Measurements from ENCODE around the gene RPS6KA5. TPM values are rescaled to one million over a fixed set of nuclear protein-coding genes. Genes with fewer than 3 reads are reported as not detected.

RPS6KA5 gene
- total and polyA plus RNA-seq, 7 donors = 0.94 to 20.0 (median 11.5) TPM

DNA sequence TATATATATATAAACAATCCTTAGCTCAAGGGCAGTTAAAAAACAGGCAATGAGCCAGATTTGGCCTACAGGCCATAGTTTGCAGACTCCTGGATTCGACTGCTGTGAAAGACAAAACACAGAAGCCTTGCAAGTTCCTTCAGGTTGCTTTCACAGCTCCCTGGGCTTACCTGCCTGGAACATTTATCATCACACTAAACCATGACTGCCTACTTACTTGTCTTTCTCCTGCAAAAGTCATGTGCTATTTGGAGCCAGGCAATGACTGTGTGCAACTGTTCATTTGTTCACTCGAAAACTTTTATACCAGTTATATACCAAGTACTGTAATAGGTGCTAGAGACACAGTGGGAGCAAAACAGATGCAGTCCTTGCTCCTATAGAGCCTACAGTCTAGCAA, 2.2 kb upstream of the RPS6KA5 start:
- Histone ChIP-seq H3K36me3 (ENCODE audit: insufficient read depth in 1 of 2, low read depth in 1 of 2) (no peaks in the 10 kb centered on the region), H3K4me1 (peaks cover 21% of the 10 kb centered on the region), H3K27ac (no peak overlapping the region), H3K9me3 (no peaks in the 10 kb centered on the region), H3K27me3 (ENCODE audit: insufficient read depth in 3 of 3, low read length in 2 of 3) (no peaks in the 10 kb centered on the region), H3K4me3 (no peak overlapping the region)
- intact Hi-C loops (cut with DNase I) = loop anchor here (5.0 kb wide), 3 partner anchors 35 to 105 kb away; no protein-coding TSS in a partner anchor
- TF ChIP-seq, protein P1, sequence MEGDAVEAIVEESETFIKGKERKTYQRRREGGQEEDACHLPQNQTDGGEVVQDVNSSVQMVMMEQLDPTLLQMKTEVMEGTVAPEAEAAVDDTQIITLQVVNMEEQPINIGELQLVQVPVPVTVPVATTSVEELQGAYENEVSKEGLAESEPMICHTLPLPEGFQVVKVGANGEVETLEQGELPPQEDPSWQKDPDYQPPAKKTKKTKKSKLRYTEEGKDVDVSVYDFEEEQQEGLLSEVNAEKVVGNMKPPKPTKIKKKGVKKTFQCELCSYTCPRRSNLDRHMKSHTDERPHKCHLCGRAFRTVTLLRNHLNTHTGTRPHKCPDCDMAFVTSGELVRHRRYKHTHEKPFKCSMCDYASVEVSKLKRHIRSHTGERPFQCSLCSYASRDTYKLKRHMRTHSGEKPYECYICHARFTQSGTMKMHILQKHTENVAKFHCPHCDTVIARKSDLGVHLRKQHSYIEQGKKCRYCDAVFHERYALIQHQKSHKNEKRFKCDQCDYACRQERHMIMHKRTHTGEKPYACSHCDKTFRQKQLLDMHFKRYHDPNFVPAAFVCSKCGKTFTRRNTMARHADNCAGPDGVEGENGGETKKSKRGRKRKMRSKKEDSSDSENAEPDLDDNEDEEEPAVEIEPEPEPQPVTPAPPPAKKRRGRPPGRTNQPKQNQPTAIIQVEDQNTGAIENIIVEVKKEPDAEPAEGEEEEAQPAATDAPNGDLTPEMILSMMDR (IDR thresholded peaks at IDR 0.05) = no peak
- DNase-seq = no peak
- WGBS, 3 donors = 90 to 94% (median 92%) methylated on average over 2 of the region's 2 CpGs
- no peak for ATAC-seq

DNA sequence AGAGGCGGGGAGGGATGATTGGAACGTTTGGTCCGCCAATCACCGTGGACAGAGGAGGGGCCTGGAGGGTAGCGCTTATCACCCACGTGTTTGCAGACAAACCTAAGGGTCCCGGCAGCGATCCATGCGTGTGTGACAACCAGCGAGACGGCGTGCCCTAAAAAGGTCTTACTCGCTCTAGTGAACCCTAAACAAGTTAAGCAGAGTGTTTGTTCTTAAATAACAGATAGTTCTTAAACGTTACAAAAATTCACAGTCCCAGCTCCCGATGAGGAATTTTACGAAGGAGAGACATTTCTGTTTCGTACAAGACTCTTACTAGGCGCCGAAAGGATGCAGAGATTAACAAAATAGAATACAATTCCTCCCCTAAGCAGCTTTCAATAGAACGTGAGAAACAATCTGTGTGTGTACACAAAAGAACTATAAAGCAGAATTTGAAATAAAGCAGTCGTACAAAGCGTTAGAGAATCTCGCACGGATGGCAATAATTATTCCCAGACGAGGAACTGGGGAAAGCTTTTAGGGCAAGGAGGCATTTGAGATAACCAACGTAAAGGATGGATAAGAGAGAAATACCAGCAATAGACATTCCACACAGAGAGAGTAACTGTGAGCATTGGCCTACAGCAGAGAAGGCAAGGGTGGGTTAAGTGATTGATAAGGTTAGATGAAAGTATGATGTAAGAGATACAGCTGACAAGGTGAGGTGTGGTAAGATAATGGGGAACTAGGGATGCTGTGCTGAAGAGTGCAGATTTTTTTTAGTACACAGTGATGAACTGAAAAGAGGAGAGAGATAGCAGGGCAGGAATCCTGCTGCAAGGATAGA, 831 bp upstream of the RPS6KA5 start:
- TF ChIP-seq, protein P1 (IDR thresholded peaks at IDR 0.05) = no peak
- H3K4me1 ChIP-seq = peaks cover 21% of the 10 kb centered on the region
- H3K9me3 ChIP-seq = no peaks in the 10 kb centered on the region
- ATAC-seq (no peak), DNase-seq (no peak)
- 0 to 1% (median 1%) methylated on average over 26 of the region's 26 CpGs for WGBS, 3 donors
- intact Hi-C loops (cut with DNase I) = loop anchor here (2.0 to 5.0 kb wide), 4 partner anchors 36 to 112 kb away; no protein-coding TSS in a partner anchor
- peak overlapping the region; percentile 92 for H3K27ac ChIP-seq
- no peaks in the 10 kb centered on the region for H3K27me3 ChIP-seq (ENCODE audit: insufficient read depth in 3 of 3, low read length in 2 of 3)
- H3K4me3 ChIP-seq = peak overlapping the region; percentile 83
- no peaks in the 10 kb centered on the region for H3K36me3 ChIP-seq (ENCODE audit: insufficient read depth in 1 of 2, low read depth in 1 of 2)

DNA sequence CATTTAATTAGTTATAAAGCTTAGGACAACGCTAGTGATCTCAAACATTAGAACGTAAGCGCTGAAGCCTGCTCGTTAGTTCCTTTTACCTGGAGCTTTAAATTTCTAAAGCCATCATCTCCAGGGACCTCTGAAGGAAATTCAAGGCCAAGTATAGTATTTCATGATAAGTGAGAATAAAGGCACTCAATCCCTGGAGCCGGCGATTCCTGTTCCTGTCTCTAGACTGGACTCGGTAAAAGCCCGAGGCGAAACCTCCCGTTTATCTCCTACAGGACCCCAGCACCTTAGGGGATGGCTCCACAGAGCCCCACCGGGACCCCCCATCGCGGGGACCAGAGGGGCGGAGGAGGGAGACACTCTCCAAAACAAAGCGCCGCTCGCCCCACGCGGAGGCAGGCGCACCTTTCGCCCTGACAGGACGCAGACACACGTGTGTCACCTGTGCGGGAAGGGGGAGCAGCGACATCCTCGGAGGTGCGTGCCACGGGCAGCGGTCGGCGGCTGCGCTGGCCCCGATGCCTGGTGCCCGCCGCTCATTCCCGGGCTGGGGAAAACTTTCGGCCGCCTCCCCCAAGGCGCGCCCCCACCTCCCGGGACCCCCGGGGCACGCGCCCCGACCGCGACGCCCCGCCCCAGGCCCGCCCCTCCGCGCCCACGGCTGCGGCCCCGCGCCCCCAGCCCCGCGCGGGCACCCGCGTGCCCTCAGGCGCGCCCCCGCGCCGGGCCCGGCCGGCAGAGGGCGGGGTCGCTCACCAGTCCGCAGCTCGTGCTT, 678 bp downstream of the RPS6KA5 start:
- peak overlapping the region; percentile 83 for H3K4me3 ChIP-seq
- DNase-seq (peak; percentile 41 to 72), ATAC-seq (peak; percentile 52 to 78 (median 68))
- no peaks in the 10 kb centered on the region for H3K36me3 ChIP-seq (ENCODE audit: insufficient read depth in 1 of 2, low read depth in 1 of 2)
- no peaks in the 10 kb centered on the region for H3K27me3 ChIP-seq (ENCODE audit: insufficient read depth in 3 of 3, low read length in 2 of 3)
- H3K27ac ChIP-seq = peak overlapping the region; percentile 94
- WGBS, 3 donors = 0 to 2% (median 1%) methylated on average over 39 to 72 of the region's 72 CpGs
- TF ChIP-seq, protein P1 (IDR thresholded peaks at IDR 0.05) = no peak
- no peaks in the 10 kb centered on the region for H3K9me3 ChIP-seq
- intact Hi-C loops (cut with DNase I) = loop anchor here (2.0 to 10.0 kb wide), 5 partner anchors 38 to 155 kb away; no protein-coding TSS in a partner anchor
- peaks cover 21% of the 10 kb centered on the region for H3K4me1 ChIP-seq

DNA sequence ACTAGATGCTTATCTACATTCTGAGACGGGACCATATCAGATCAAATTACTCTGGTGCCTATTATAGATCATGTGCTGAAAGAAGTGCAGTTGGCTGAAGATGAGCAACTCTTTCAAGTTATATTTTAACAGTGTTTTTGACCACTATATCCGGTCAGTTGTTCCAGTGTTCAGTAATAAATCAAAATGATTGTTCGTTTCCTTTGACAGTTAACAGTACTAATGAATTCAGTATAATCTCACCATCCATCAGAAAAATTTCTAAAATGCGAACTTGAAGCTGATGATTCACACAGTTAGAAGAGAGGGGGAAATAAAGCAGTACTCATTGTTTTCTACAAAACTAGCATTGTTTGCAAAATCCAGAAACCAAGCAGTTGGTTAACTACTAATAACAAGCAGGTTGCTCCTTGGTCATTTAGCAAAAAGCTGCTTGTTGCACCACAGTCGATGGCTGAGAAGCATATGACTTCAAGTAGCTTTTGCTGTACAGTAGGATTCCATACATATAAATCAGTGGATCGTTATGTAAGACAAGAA, 2.3 kb downstream of the RPS6KA5 start:
- Histone ChIP-seq H3K27me3 (ENCODE audit: insufficient read depth in 3 of 3, low read length in 2 of 3) (no peaks in the 10 kb centered on the region), H3K36me3 (ENCODE audit: insufficient read depth in 1 of 2, low read depth in 1 of 2) (no peaks in the 10 kb centered on the region), H3K27ac (peak overlapping the region; percentile 62), H3K9me3 (no peaks in the 10 kb centered on the region), H3K4me1 (peaks cover 21% of the 10 kb centered on the region), H3K4me3 (peak overlapping the region; percentile 83)
- intact Hi-C loops (cut with DNase I) = loop anchor here in 1 of 2 donors (10.0 kb wide), 1 partner anchor 153 kb away; no protein-coding TSS in a partner anchor
- WGBS, 3 donors = 42 to 50% (median 44%) methylated on average over 6 of the region's 6 CpGs
- DNase-seq (no peak), ATAC-seq (no peak)
- TF ChIP-seq, protein P1 (IDR thresholded peaks at IDR 0.05) = no peak
